ENCODE data around the gene MSL3B.

The MSL3B gene

DNA sequence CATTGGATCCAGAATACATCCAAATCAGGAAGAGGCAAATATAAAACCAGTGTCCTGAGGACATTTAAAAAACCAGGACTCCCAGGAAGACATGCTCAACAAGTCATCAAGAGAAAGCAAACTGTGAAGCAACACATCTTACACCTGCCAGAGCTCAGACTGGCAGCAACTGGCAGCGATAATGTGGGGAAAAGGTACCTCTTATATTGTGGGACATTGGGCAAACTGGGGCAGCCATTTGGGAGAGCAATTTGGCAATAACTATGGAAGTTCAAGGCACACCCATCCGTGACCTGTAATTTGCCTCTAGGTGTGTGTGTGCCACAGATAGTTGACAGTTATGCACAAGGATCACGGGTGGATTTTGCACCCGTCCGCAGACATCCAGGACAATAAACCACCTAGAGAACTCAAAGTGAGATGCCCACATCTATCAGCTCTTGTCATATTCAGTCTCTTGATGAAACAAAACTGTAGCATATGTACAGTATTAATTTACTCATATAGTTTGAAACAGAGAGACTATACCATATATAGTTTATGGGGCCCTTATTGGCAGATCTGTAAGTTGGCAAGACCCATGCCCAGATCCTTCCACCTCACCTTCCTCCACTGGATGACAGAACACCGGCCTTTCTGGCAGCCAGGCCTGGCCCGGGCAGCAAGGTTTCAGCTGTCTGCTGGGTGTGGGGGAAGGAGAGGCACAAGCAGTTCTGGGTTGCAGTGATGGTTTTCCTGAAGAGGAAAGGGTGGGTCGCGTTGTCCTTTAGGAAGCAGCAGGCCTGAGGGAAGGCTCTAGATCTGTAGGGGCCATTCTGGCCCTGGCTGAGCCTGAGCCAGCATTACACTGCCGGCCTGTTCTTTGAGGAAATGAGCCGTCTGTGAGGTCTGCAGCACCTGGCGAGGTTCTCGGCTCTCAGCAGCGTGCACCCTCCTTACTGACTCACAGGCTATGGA, 32.7 kb downstream of the MSL3B start:
- H3K4me1 Mint-ChIP-seq (ENCODE audit: unreplicated experiment) = no peaks in the 10 kb centered on the region
- DNase-seq (ENCODE audit: low spot score) = no peak
- H3K36me3 Mint-ChIP-seq (ENCODE audit: low read depth, unreplicated experiment) = peaks cover 9% of the 10 kb centered on the region
- no peak for TF ChIP-seq CTCF (IDR thresholded peaks at IDR 0.05; ENCODE audit: unreplicated experiment)
- H3K27me3 Mint-ChIP-seq (ENCODE audit: unreplicated experiment) = peaks cover 6% of the 10 kb centered on the region
- H3K9me3 Mint-ChIP-seq (ENCODE audit: unreplicated experiment) = no peaks in the 10 kb centered on the region
- H3K4me3 Mint-ChIP-seq (ENCODE audit: unreplicated experiment) = no peak overlapping the region
- no peak overlapping the region for H3K27ac Mint-ChIP-seq (ENCODE audit: unreplicated experiment)

DNA sequence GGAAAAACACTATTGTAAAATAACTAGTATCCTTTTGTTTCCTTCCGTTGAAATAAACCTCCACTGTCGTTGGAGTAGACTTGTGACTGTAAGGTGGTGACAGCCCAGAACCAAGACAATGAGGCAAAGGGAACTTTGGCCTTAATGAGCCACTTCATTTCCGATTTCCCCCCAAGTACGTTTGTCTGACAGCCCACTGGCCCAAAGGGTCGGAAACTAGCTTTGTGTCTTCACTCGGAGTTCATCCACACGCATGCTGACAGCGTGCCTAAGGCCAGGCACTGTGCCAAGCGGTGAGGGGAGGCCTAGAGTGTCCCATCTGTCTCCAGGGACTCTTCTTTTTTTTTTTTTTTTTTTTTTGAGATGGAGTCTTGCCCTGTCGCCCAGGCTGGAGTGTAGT, 34.8 kb downstream of the MSL3B start:
- Mint-ChIP-seq H3K27ac (ENCODE audit: unreplicated experiment) (no peak overlapping the region), H3K9me3 (ENCODE audit: unreplicated experiment) (no peaks in the 10 kb centered on the region), H3K4me1 (ENCODE audit: unreplicated experiment) (no peaks in the 10 kb centered on the region), H3K36me3 (ENCODE audit: low read depth, unreplicated experiment) (peaks cover 3% of the 10 kb centered on the region), H3K27me3 (ENCODE audit: unreplicated experiment) (peaks cover 6% of the 10 kb centered on the region), H3K4me3 (ENCODE audit: unreplicated experiment) (no peak overlapping the region)
- DNase-seq (ENCODE audit: low spot score) = no peak
- TF ChIP-seq CTCF (IDR thresholded peaks at IDR 0.05; ENCODE audit: unreplicated experiment) = no peak

DNA sequence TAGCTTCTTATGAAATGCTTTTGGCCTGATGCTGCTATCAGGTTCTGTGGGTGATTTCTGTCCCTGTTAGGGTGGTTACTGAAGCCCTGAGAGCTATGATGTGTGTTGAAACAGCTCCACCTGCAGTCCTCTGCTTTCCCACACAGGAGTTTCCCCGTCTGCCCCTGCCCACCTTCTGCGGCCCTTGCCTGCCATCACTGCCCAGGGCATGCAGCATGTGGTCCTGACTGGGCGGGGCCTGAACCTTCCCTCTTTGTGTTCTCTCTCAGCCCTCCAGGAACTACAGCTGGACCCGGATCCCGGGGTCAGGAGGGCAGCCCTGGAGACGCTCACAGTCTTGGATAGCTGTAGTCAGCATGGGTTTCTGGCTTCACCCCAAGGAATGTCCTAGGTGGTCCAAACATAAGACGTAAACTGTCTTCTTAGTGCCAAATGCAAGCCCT, 35.3 kb downstream of the MSL3B start:
- peak; percentile 26 for DNase-seq (ENCODE audit: low spot score)
- no peak overlapping the region for H3K4me3 Mint-ChIP-seq (ENCODE audit: unreplicated experiment)
- no peaks in the 10 kb centered on the region for H3K36me3 Mint-ChIP-seq (ENCODE audit: low read depth, unreplicated experiment)
- no peaks in the 10 kb centered on the region for H3K4me1 Mint-ChIP-seq (ENCODE audit: unreplicated experiment)
- peaks cover 4% of the 10 kb centered on the region for H3K27me3 Mint-ChIP-seq (ENCODE audit: unreplicated experiment)
- no peak overlapping the region for H3K27ac Mint-ChIP-seq (ENCODE audit: unreplicated experiment)
- H3K9me3 Mint-ChIP-seq (ENCODE audit: unreplicated experiment) = no peaks in the 10 kb centered on the region
- no peak for TF ChIP-seq CTCF (IDR thresholded peaks at IDR 0.05; ENCODE audit: unreplicated experiment)

- Mint-ChIP-seq H3K27ac (ENCODE audit: unreplicated experiment) (no peak overlapping the region), H3K4me1 (ENCODE audit: unreplicated experiment) (no peaks in the 10 kb centered on the region), H3K9me3 (ENCODE audit: unreplicated experiment) (no peaks in the 10 kb centered on the region)
Observed at GRCh38 chr2:233832414-233832813, 35.8 kb downstream of the MSL3B start.

More at GRCh38 chr2:233832414-233832813, 35.8 kb downstream of the MSL3B start:
- Mint-ChIP-seq H3K27me3 (ENCODE audit: unreplicated experiment) (peaks cover 4% of the 10 kb centered on the region), H3K4me3 (ENCODE audit: unreplicated experiment) (no peak overlapping the region), H3K36me3 (ENCODE audit: low read depth, unreplicated experiment) (no peaks in the 10 kb centered on the region)
- TF ChIP-seq CTCF (IDR thresholded peaks at IDR 0.05; ENCODE audit: unreplicated experiment) = no peak
- no peak for DNase-seq (ENCODE audit: low spot score)

All from endothelial cell (in vitro differentiated cells).